Skin of body (tissue), 2 donors: ENCODE data around the gene HLA-DQA1. TPM values are rescaled to one million over a fixed set of nuclear protein-coding genes. Genes with fewer than 3 reads are reported as not detected.
"Not testable (repeated sequence)": the region's sequence is repeated elsewhere in the genome, so short reads cannot be mapped to it uniquely, and the experiment has no call there.

ENCODE experiments used
- DNase-seq: peaks from one replicate; lab custom pipeline; 2025; lab: John Stamatoyannopoulos, UW
- total RNA-seq: library from RNA; depleted of rRNA; stranded (reverse); fragments of >200 nt; gene quantifications from one replicate; pipeline ENCODE4 v1.2.3, GENCODE V29; 2014

HLA-DQA1 gene
- total RNA-seq, result 3.2 TPM

DNA sequence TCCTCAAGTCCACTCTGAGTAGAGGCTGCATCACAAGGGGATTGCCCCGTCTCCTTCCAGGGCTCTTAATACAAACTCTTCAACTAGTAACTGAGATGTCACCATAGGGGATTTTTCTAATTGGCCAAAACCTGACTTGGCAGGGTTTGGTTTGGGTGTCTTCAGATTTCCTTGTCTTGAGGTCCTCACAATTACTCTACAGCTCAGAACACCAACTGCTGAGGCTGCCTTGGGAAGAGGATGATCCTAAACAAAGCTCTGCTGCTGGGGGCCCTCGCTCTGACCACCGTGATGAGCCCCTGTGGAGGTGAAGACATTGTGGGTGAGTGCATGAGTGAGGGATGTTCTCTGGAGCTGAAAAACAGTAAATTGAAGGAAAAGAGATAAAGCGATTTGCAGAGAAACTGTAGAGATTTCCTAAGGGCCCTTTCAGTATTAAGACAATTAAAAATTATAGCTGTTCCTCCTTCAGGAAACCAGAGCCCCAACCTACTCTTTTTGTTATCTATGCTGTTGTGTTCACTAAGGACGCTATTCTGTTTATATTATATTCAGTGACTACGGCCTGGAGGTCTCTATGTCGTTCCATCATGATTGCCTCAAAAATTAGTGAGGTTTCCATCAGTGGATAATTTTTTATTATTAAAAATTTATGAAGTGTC, at the start of gene HLA-DQA1:
HLA-DQA1 (plus strand) TSS at position 188 of the 662 bp plus-strand sequence; CDS start at position 241, 53 bp downstream.
- DNase-seq, result no peak

GRCh38 chr6:32588156-32588555, 49.0 kb upstream of the HLA-DQA1 start:
- no peak for DNase-seq

DNA sequence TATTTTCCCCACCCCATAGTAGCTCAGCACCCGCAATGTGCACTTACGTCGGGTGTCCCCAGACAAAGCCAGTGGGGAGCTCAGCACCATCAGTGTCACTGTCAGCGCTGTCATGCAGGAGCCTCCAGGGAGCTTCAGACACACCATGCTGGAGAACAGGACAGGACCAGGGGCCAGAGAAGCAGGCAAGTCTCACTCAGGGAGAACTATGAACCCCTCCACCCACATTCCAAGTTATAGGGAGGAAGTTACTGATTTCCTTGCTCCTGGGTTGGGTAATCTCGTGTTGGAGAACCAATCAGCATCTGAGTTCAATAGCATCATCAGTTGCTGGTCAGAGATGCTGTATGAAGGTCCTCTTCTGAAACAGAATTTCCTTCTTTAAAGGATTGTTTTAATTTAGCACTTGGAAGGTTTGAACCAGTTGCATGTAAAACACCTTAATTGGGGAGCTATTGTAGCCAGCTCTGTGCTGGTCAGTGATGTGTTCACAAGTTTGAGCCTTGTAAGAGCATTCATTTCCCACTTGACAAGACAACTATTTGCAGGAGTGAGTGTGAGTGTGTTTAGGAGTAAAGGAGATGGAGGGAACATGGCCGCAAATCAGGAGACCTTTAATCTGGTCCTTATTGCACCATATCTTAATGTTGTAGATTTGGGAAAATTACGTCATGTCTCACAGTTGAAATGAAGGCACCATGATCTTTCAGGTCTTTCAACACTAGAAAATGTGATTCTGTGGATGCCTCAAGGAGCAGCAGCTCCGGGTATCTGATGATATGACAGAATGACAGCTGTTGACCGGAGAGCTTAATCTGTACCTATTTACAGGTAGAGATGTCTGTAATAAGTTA, 47.4 kb upstream of the HLA-DQA1 start, which contains the start of gene HLA-DRB1:
HLA-DRB1 (minus strand) TSS at position 253 of the 854 bp plus-strand sequence; CDS start at position 147, 106 bp downstream.
- no peak for DNase-seq

DNA sequence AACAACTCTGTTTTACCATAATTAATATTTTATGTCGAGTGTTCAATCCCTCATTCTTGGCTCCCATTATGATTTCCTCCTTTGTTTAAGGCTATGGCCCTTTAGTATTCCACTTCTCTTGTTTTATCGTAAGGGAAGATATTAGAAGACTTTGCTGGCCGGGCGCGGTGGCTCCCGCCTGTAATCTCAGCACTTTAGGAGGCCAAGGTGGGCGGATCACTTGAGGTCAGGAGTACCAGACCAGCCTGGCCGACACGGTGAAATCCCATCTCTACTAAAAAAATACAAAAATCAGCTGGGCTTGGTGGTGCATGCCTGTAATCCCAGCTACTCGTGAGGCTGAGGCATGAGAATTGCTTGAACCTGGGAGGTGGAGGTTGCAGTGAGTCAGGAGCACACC, 46.5 kb upstream of the HLA-DQA1 start:
- DNase-seq, result not testable (repeated sequence)

GRCh38 chr6:32597024-32597423, 40.2 kb upstream of the HLA-DQA1 start:
- DNase-seq, result no peak

DNA sequence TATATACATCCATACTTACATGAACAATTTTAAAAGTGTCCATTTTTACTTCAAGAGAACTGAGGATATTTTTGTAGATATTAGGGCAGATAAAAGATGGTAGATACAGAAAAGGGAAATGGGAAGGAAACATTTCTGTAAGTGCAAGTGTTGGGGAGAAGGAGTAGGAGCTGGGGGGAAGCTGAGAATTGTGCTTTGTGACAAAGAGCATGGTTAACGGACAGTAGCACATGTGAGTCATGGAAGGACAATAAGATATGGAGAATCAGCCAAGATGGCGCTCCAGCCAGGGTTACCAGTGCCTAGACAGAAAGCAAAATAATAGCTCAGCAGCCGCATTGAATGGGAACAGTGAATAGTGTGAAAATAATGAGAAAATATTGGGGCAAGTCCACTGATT, 34.8 kb upstream of the HLA-DQA1 start:
- DNase-seq, result no peak

GRCh38 chr6:32603222-32603621, 34.0 kb upstream of the HLA-DQA1 start:
- DNase-seq, result no peak

GRCh38 chr6:32603888-32604287, 33.3 kb upstream of the HLA-DQA1 start:
- DNase-seq, result no peak

DNA sequence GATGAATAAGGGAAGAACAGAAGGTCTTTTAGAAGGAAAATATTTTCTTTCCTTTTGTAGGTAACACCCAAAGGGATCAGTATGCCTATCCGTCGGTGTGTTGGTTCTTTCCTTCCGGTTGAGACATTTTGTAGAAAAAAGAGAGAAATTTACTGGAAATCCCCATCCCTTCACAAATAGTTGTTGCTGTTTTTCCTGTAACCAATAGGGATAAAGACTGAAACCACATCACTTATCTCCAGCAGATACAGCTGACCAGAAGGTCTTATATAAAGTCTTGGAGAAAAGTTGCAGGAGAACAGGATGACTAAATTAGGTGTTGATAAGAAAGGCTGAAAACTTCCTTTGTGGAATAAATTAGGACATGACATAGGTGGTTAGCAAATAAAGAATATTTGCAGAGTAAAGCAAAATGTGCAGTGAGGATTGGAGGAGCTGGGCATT, 32.8 kb upstream of the HLA-DQA1 start:
- no peak for DNase-seq

DNA sequence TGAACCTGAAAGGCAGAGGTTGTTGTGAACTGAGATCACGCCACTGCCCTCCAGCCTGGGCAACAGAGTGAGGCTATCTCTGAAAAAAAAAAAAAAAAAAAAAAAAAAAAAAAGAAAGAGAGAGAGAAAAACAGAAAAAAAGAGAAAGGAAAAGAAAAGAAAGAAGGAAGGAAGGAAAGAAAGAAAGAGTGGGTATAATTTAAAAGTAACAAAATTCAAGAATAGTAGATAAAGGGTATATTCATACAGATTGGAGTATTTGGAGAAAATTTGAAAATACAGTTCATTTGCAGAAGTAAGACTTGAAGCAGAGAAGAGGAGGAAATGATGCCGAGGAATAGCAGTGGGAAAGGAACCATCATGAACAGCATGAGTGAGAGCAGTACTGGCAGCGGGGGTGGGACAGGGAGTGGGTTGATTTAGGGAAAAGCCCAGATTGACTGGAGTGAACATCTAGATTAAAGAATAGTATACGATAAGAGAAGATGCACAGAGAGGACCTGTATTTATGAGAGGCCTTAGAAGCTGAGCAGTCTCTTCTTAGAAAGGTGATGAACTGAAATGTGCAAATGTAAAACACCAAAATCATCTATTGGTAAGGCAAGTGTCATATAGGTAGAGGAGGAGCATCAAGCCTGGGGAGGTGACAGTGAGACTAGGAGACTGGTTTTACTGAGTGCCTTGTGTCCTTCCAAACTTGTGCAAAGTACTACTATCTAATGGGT, 29.8 kb upstream of the HLA-DQA1 start:
- no peak for DNase-seq

DNA sequence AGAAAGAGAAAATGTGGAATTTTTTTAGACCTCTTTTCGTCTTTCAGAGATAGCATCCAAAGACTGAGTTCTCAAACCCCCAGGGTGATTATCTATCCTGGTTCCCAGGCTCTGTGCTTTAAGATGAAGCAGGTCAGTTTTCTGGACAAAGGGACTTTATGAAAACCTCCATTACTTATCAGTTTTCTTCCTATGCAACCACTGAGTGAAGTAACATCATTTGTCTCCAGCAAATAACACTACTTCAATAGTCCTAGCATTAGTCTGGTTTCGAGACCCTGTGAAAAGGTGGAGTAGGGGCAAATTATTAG, 29.3 kb upstream of the HLA-DQA1 start:
- DNase-seq, result no peak

GRCh38 chr6:32608362-32608761, 28.8 kb upstream of the HLA-DQA1 start:
- DNase-seq, result no peak

DNA sequence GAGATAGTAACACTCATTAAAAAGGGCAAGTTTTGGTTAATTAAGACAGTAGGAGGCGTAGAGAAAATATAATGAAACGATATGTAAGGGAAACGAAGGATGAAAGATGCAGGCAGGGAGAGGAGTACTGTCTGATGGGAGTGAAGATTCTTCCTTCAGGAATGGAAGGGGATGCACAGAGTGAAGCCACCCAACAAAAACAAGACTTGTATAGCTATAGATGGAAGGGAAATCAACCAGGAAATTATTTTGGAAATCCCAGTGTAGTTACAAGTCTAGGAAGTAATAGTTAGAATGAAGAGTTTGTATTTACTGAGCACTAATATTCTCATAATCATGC, 27.8 kb upstream of the HLA-DQA1 start:
- no peak for DNase-seq

DNA sequence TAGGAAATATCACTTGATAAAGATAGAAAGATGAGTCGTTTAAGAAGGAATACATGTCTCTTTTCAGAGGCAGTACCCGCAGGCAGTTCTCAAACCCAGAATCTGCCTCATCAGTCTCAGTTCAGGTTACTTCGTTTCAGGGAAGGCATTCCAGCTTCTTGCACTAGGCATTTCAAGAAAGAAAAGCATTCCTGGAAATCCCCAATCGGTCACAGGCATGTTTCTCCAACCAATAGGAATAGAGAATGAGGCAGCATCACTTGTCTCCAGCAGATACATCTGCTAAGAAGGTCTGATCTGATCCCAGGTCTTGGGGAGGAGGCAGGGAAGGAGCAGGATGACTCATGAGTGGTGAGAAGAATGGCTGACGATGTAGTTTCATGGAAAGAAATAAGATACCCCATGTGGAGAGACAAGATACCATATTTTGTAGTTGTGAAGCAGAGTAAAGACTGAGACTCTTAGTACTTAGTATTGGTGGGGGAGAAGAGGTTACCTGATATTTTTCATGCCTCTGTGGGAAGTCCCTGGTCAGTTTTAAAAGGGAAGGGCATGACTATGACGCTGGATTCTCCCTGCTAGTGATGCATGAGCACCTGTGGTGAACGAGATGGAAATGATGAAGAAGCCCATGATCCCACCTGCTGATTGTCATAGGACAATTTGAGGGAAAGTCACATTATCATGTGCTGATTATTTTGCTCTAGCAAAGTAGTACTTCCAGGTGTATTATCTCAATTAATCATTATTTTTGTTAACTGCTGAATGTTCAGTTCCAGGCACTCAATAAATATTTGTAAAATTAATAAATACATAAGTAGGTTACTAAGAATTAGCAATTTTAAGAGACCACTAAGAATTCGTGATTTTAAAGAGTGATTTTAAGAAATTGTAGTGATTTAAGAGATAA, 27.2 kb upstream of the HLA-DQA1 start:
- DNase-seq, result peak; percentile 59

DNA sequence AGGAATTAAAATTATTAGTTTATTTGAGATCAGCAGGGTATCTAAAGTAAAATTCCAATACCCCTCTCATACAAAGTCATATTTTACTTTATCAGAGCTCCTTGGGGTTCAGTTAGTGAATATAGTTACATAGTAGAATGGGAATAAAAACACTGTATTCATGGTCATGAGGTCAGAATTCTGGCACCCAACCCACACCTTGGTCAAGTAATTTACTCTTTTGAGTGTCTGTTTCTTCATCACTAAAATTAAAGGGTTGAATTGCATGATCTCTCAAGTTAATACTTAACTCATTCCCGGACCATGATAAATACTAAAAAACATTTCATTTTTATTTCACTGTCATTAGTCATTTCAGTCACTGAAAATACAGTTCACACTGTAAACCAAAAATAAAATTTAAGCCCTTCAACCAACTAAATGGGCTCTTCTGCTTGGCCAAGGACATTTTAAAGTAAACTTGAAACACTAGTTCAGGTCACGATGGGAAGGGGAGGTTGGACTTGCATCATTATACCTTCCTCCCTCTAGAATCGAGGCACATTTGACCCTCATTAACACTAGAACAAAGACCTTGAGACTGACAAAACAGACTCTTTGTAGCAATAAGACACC, 26.4 kb upstream of the HLA-DQA1 start:
- DNase-seq, result no peak

DNA sequence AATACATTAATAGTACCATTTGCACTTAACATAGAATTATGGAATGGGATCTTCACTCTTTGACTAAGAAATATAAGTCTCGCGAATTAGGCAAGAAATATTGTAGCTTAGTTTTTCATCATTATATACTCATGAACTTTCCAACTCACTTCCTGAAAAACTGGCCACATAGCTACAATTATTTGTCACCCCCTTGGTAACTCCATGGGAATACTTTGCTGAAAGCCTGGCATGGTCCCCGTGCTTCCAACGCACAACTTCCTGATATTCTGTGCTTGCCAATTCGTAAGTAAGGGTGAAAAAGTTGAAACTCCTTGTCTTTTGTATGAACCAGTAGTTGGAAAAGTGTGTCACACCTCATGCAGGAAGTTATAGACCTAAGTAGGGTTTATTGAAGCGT, 23.7 kb upstream of the HLA-DQA1 start:
- no peak for DNase-seq

GRCh38 chr6:32614366-32615081, 22.7 kb upstream of the HLA-DQA1 start:
- no peak for DNase-seq

DNA sequence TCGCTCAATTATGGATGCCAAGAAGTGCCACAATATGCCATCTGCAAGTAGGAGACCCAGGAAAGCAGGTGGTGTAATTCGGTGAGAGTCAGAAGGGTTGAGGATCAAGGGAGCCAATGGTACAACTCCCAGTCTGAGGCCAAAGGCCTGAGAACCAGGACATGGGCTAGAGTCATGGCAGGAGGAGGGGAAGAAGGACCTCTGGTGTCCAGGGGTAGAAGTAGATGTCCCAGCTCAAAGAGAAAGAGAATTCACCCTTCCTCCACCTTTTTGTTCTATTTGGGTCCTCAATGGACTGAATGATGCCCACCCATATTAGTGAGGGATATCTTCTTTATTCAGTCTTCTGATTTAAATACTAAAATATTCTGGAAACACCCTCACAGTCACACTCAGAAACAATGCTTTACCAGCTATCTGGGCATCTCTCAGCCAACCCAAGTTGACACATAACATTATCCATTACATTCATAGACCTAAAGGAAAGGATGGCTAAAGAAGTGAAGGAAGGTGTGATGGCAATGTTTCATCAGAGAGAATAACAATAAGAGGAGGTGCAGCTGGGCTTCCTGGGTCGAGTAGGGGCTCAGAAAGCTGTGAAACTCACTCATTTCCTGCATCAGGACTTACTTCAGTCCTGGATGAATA, 21.2 kb upstream of the HLA-DQA1 start:
- DNase-seq, result no peak

DNA sequence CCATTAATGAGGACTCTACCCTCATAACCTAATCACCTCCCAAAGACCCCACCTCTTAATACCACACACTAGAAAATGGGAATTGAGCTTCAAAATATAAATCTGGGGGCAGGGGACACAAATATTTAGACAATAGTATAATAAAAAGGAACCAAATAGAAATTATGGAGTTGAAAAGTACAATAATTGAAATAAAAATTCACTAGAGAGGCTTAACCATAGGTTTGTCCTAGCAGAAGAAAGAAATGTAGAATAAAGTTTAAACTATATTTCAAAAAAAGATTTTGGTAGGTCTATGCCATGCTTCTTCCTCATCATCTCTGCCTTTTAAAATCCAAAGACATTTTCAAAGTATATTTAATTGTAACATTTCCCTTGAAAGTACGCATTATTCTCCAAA, 19.5 kb upstream of the HLA-DQA1 start:
- DNase-seq, result no peak

GRCh38 chr6:32621372-32621771, 15.8 kb upstream of the HLA-DQA1 start:
- DNase-seq, result no peak
